IPS DF 19.7 (cell line): ENCODE measurements around the gene CLMP.
"Not testable (repeated sequence)": the region's sequence is repeated elsewhere in the genome, so short reads cannot be mapped to it uniquely, and the experiment has no call there.

ENCODE experiments used
- DNase-seq: peaks from one replicate; pipeline ENCODE4 v3.0.0-alpha.2; 2013; ENCODE audit warnings: low read depth, low spot score

CLMP gene

DNA sequence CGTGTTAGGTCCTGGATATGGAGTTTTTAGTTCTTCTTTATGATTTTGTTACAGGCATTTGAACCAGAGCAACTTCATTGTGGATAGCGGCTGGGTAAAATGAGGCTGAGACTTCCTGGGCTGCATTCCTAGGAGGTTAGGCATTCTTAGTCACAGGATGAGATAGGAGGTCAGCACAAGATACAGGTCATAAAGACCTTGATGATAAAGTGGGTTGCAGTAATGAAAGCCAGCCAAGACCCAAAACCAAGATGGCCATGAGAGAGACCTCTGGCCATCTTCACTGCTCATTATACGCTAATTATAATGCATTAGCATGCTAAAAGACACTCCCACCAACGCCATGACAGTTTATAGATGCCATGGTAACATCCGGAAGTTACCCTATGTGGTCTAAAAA lies 23.4 kb upstream of the CLMP start:
- DNase-seq: no peak

DNA sequence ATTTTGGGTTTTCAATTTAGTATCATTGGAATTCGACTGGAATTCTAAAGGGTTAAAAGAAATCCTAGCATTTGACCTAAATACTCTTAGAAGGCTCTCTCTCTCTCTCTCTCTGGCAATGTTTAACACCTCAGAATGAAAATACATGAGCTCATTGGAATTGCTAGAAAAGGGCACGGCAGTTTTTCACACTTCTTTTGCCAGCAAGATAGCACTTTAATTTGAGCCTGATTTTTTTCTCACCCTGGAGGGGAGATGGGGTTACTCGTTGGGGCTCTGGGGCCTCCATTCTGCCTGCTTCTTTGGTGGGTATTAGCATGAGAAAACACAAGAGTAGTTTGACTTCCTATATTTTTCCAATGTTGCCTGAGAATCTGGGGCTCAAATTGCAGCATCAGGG lies 22.8 kb upstream of the CLMP start:
- no peak for DNase-seq

DNA sequence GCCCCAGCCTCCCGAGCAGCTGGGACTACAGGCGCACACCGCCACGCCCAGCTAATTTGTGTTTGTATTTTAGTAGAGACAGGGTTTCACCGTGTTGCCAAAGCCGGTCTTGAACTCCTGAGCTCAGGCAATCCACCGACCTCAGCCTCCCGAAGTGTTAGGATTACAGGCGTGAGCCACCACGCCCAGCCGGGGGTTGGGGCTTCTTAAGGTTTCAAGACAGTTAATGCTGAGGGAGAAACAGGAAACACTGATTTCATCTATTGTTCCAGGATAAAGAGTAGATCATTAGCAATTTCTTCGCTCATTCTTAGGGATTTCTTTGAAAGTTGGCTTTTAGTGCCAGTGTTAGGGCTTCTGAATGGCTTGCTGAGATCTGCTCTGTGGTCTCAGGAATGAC lies 21.2 kb upstream of the CLMP start:
- no peak for DNase-seq

DNA sequence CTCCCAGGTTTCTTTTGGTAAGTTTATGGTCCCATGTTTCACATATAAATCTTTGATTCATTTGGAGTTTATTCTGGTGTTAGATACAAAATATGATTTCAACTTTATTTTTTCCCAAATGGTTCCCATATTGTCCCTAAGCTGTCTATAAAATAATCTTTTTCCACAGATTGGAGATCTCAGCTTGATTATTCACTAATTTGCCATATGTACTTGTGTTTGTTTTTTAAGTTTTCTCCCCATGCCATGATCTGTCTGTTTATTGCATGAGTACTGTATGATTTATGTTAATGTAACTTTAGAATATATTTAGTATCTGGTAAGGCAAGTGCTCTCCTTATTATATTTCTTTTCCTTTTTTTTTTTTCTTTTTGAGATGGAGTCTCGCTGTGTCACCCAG lies 19.9 kb upstream of the CLMP start:
- DNase-seq: no peak

DNA sequence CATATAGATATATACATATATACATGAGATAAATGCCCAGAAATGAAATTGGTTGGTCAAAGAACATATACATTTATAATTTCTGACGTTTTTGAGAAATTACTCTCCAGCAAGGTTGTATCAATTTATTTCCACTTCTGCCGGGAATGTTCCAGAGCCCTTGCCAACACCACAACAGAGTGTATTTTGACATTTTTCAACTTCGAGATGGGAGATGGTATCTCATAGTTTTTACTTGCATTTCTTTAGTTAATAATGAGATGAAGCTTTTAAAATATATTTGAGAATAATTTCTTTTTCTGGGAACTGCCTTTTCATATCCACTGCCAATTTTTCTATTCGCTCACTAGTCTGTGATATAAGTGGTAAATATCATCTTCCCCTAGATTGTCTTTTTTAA lies 19.3 kb upstream of the CLMP start:
- no peak for DNase-seq

DNA sequence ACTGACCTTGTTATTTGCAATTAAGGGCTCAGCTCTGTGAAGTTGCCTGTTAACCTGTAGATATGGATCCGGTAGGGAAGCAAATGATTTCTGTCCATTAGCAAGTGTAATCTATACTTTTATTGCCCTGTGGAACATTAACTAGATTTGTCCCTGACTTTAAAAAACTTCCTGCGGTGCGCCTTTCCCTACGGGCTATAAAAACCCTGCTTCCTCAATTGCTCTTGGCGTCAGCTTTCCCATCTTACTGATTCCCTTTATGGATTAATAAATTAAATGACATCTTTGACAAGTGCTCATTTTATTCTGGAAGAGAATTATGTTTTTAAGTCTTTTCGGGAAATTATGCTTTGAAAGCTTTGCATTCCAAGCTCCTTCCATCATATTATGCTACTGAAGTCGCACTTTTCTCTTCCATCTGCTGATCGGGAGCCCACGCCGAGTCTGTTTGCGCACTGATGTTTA lies 18.3 kb upstream of the CLMP start:
- DNase-seq: no peak

DNA sequence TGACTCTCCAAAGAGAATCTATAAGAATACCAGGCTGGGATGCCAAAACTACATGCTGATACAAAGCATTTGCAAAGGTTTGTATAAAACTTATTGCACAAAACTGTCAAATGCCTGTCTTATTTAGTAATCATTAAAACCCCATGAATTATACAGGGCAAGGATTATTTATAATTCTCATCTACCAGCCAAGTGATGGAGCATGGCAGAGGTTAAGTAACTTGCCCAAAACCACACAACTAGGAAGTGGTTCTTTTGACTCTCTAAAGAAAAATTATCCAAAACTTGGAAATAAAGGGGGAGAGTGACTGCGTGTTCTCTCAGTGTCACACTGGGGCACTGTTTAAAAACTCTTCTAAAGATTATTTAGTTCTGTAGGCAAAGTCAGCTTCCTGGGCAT lies 17.4 kb upstream of the CLMP start:
- DNase-seq: no peak

DNA sequence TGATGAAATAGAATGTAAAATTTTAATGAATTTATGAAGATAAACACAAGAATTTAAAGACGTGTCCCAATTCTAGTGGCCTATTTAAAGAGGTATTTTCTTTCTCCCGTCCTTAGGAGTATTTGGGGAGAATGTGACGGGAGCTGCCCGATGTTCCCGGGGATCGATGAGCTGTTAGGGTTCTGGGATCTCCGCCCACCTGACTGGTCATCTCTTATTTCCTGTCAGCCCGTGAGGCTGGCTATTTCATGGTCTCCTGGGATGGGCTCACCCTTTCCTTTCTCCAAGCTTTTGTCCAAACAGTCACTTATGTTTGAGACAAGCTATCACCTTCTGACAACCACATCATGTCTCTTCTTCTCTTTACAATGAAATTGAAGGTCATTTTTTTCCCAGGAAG lies 16.9 kb upstream of the CLMP start:
- DNase-seq: no peak

DNA sequence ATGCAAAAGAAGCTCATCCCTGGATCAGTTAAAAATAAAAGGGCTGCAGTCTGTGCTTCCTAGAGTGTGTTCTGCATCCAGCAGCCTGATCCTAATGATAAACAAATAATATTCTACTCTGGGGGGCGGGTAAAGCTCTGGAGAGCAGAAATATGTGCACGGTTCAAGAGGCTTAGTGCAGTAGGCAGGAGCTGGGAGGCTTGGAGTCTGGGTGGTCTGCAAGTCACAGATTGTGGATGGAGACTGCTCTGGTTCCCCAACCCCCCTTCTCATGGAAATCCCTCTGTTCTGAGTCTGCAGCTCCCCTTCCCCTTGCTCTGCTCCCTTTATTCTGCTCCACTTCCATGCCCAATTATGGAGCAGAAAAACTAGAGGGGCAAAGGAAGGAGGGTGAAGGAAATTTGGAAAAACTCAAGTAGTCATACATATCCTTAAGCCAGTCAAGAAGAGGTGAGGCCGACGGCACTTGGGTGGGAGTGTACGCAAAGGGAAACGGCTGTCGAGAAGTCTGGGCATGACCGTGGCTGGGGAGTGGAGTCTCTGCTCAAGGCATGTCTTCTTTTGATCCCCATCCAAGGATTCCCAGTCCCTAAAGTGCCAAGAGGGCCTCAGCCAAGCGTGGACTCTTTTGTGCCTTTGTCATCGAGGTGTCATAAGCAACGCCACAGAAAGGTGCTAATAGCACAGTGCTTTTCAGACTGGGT lies 16.3 kb upstream of the CLMP start:
- no peak for DNase-seq

DNA sequence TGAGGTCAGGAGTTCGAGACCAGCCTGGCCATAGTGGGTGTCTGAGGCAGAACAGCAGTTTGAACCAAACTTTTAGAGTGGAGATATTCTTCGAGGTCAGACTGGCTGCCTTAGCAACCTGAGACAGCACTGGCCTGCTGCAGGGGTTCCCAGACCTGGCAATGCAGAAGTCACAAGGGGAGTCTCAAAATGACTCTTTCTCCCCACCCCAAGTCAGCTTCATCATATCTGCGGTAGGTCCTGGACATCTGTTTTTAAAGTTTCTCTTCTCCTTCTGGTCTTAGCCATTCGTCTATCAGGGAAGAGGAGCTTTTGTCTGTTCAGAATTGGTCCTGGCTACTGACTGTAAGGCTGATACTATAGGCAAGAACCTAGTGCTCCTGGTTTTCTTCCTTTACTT lies 14.5 kb upstream of the CLMP start:
- no peak for DNase-seq

DNA sequence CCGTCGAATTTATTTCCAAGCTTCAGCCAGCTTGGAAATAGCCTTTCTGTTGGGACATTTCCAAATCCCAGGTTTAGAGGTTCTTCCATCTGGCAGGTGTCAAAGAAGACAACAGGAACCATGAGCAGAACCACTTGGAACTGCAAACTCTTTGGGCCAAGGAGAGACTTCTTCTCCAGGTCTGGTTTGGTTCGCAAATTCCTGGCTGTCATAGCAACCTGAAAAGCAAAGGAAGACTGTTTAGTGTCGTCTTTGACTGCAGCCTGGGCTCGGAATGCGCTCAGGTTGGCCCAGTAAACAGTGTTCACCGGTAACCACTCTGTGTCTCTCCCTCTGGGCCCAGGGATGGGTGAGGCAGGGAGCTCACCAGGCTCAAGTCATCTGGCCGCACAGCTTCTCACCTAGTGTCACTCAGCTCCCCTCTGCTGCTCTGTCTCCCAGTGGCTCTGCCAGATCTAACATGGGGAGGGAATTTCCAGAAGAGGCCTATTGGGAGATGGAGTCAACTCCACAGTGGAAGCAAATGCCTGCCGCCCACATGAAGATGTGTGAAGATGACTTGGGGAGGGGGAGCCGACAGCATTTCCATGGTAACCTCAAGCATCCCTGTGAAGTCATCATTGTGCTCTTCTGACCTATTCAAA lies 11.9 kb upstream of the CLMP start:
- DNase-seq: no peak

DNA sequence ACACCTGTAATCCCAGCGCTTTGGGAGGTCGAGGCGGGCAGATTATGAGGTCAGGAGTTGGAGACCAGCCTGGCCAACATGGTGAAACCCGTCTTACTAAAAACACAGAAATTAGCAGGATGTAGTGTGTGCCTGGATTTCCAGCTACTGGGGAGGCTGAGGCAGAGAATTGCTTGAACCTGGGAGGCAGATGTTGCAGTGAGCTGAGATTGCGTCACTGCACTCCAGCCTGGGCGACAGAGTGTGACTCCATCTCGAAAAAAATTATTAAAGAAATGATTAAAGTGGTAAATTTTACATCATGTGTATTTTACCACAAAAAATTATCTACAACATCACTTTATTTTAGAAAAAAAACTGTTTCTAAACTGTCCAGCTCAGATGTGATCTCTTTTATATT lies 11.0 kb upstream of the CLMP start:
- DNase-seq: not testable (repeated sequence)

DNA sequence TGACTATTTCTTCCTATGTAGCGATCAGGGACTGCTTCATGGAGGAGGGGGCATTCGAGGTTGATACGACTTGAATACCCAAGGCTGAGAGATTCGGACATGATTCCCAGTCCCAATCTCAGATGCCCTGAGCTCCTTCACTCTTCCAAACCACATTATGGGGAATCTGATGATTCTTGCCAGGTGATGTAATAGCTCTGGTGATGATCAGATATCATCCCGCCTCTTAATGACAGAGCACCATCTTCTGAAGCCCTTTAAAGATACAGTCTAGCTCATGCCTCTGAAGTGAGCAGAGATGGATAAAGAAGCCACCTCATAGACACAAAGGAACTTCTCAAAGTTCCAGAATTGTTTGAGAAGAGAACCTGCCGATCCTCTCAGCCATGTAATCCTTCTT lies 8.9 kb upstream of the CLMP start:
- DNase-seq: no peak

DNA sequence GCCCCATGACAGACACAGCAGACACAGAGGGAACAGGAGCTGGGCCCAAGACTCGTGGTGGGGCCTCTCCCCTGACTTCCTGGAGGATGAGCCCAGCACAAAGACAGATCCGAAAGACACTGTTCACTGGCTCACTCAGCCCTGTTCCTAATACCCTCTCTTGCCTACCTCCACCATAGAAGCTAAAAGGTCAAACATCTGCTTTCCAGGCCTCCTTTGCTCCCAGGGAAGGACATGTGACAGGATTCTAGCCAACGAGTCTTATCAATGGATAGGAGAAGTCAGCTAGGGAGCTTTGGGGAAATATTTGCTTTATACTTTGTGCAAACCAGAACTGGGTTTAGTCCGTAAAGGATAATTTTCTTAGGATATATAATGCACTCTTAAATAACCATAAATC lies 8.4 kb upstream of the CLMP start:
- no peak for DNase-seq

DNA sequence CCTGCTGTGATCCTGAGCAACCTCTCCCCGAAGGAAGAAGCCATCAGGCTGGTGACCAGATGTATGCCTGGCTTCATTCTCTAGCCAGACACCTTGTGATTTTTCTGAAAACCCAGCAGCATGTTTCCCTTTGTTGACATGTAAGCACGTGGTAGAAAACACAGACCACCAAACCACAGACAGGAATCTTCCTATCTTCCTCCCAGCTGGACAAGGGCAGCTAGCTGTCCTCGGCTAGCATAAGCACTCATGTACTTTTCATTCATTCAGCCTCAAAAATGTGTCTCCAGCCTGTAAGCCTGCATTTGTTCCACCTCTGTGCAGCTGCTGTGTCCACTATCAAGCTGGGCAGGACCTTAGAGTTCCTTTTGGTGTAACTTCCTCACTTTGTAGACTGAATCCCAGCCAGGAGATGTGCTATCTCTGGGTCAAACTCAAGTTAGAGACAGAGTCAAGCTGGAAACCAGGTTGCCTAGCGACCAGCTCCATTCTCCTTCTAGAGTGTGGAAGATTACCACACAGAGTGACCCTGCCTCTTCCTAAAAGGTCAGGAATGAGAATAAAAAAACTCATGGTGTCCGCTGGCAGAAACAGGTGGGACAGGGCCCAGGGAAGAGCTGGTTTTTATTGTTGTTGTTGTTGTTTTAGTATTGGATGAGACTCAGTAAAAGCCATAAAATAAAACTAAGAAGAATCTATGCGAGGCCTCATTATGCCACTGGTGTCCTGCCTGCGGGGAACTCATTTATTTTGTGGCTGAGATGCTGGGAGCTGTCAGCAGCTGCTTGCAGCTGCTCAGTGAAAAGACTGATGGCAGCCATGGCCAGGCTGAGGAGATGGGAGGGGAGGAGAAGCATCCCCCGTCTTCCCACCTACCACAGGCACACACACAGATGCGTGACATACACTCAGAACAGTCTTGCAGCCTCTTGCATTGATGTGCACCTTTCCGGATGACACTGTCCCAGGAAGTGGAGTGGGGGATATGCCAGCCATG lies 7.4 kb upstream of the CLMP start:
- DNase-seq: no peak

DNA sequence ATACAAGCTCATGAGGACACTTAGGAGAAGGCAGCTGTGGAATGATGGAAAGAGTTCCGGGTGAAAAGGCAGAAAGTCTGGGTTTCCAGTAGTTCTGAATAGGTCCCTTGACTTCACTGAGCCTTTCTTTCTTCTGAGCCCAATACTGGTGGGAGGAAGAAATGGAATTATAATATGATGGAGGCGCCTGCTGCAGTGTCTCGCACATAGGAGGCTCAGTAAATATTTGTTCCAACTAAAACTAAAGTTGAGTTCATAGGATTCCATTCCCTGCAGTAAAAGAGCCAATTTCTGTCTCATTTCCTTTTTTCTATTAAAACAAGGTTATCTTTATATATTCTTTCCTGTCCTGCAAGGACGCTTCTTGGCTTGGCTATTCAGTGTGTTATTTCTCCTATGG lies 5.2 kb upstream of the CLMP start:
- DNase-seq: no peak

DNA sequence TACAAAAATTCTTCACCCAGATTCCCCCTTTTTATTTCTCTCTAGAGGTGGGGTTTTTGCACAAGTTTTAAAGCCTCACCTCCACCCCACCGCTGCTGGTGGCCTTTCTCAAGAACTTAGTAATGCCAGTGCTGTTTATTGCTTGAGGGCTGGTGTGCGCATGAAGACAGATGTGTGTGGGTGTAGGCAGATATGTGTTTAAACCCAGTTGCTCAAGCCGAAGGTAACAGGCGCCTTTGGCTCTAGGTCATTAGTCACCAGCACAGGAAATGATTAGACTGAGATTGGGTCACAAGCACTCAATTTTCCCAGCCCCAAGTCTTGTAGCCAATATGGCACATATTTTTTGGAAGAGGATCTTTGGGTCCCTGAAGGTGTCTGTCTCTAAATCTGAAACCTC lies 2.7 kb upstream of the CLMP start:
- no peak for DNase-seq

DNA sequence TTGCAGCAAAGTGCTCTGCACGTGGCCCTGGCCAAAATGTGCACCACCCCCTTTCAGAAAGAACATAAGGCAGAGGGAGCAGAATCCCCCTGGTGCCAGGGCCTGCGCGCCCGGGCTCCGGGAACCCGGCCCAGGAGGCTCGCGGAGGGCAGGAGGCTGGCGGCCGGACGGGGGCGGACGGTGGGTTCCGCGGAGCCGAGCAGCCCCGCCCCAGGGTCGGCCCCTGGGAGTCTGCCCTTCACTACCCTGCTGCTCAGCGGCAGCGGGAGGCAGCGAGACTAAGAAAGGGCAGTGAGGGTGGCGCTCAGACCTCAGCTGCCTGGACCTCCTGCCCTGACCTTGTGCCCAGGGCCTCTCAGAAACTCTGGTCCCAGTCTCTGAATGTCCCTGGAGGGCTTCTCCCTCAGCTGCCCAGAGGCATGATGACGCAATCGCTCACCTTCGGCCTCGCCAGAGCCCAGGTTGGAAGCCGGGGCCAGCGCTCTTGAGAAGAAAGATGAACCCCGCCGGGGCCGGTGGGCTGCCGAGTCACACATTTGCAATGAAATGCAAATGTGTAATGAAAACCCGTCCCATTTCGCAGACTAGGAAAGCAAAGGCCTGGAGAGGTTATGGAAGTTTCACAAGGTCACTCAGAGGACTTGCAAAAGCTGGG lies 1.1 kb upstream of the CLMP start:
- DNase-seq: no peak

DNA sequence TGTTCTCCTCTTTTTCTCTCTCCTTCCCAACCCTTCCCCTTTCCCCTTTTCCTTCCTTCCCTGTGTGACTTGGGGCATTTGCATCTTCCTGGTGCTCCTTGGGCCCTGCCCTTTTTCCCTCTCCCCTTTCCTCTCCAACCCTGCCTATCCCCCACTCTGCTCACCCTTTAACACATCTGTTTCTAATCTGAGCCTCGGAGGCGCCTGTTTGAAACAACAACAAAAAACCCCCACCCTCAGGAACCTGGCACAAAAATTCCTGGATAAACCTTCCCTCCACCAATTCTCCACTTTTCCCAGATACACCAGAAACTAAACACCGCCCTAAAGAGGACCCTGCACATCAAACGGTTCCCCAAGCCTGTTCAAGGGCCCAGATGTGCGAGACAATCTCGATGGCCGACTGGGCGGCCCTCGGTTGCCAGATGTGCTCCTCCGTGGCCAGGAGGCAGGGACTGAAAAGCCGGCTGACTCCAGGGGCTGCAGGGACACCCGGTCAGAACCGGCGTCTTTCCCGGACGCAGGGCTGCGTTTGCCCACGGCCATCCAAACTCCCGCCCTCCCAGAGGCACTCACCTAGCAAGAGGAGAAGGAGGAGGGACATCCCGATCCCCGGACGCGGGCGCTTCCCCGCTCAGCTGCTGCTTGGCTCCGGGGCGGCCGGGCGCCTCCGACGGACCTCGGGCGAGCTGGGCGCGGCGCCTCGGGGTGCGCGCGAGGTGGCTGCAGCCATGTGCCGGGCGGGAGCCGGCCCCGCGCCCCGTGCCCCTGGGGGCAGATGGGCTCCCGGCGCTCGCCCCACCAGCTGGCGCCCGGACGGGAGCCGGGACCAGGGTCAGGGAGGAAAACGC lies 486 bp downstream of the CLMP start:
- no peak for DNase-seq

DNA sequence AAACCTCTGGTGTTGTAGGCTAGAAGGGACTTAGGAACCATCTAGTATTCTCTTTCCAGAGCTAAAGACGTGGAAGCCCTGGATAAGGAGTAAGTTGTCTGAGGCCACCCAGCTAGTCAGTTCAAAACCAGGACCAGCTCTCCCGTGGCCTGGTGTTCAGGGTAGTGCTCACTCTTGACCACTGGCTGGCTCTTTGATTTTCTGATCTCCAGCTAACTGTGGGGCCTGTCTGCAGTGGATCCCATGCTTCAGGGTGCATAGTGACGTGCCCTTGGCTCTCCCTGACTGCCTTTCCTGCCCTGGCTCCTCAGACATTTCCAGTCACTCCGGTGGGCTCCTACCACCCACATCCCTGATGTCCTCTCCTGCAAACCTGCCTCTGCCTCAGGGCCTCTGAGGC lies 1.3 kb downstream of the CLMP start:
- no peak for DNase-seq

DNA sequence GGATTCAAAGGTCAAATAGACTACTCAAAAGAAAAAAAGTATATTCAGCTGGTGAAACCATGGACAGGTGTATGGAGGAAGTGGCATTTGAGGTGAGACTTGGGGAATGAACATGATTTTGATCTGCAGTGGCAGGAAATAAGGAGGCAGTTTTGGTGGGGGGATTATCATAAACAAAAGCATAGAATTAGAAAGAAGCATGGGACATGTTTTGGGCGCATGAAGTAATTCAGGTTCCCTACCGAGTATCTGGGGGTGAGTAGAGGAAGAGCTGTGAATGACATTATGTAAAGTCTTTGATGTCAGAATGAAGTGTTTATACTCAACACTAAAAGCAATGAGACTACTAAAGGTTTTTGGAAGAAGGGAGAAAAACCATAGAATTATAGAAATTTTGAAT lies 3.1 kb downstream of the CLMP start:
- no peak for DNase-seq
